Nephron (organoid): ENCODE results near the gene ZNF341.

Experiments used
- H3K27ac Mint-ChIP-seq, 3 experiments: 2 replicates each; pipeline ENCODE4 v1.8.0; 2020; ENCODE audit warnings: mixed read lengths in 3 of 3, mild to moderate bottlenecking in 2 of 3, moderate library complexity in 1 of 3
- H3K27me3 Mint-ChIP-seq: 2 replicates; pipeline ENCODE4 v1.8.0; 2021; ENCODE audit warnings: low read depth, mild to moderate bottlenecking, moderate library complexity, mixed read lengths
- H3K36me3 Mint-ChIP-seq: 2 replicates; pipeline ENCODE4 v1.8.0; 2020; ENCODE audit warnings: low read depth, mixed read lengths
- H3K4me1 Mint-ChIP-seq: 2 replicates; pipeline ENCODE4 v1.8.0; 2020; ENCODE audit warnings: mixed read lengths
- H3K4me3 Mint-ChIP-seq, 3 experiments: 2 replicates each; pipeline ENCODE4 v1.8.0; 2020; ENCODE audit warnings: mild to moderate bottlenecking in 3 of 3, mixed read lengths in 3 of 3, moderate library complexity in 2 of 3
- H3K9me3 Mint-ChIP-seq: 2 replicates; pipeline ENCODE4 v1.8.0; 2020; ENCODE audit warnings: mixed read lengths
- TF ChIP-seq, protein P1 (sequence below), 3 experiments: fragments of 200-600 bp; sonication (generic); IDR thresholded peaks; one replicate each; pipeline ENCODE4 v1.5.0; 2021; ENCODE audit warnings: antibody characterized with exemption in 3 of 3; ENCODE audit not compliant: unreplicated experiment in 3 of 3

ZNF341 gene

DNA sequence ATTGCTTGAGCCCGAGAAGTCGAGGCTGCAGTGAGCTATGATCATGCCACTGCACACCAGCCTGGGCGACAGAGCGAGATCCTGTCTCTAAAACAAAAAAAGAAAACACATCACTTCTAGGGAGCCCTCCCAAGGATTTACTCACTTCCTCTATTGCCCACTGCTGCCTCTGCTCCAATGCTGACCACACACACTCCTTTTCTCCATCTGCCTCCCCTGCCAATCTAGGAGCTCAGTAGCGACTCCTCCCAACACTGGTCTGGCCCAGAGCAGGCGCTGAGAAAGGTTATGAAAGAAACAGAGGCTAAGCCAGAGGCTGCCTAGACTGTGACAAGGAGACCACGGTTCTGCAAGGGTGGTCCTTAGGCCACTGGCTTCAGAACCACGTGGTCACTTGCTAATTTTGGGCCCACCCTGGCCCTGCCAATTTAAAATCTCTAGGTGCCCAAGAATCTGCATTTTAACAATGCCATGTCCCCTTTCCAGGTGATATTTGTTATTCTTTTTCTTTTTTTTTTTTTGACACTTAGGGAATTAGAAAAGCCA, 44.4 kb upstream of the ZNF341 start:
- no peaks in the 10 kb centered on the region for H3K27me3 Mint-ChIP-seq
- no peaks in the 10 kb centered on the region for H3K36me3 Mint-ChIP-seq
- H3K27ac Mint-ChIP-seq: no peak overlapping the region
- TF ChIP-seq, protein P1, sequence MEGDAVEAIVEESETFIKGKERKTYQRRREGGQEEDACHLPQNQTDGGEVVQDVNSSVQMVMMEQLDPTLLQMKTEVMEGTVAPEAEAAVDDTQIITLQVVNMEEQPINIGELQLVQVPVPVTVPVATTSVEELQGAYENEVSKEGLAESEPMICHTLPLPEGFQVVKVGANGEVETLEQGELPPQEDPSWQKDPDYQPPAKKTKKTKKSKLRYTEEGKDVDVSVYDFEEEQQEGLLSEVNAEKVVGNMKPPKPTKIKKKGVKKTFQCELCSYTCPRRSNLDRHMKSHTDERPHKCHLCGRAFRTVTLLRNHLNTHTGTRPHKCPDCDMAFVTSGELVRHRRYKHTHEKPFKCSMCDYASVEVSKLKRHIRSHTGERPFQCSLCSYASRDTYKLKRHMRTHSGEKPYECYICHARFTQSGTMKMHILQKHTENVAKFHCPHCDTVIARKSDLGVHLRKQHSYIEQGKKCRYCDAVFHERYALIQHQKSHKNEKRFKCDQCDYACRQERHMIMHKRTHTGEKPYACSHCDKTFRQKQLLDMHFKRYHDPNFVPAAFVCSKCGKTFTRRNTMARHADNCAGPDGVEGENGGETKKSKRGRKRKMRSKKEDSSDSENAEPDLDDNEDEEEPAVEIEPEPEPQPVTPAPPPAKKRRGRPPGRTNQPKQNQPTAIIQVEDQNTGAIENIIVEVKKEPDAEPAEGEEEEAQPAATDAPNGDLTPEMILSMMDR (IDR thresholded peaks at IDR 0.05; ENCODE audit: unreplicated experiment in 3 of 3): no peak
- no peaks in the 10 kb centered on the region for H3K9me3 Mint-ChIP-seq
- peak overlapping the region in 2 of 3 experiments; percentile 82 to 90 for H3K4me3 Mint-ChIP-seq
- peaks cover 15% of the 10 kb centered on the region for H3K4me1 Mint-ChIP-seq

DNA sequence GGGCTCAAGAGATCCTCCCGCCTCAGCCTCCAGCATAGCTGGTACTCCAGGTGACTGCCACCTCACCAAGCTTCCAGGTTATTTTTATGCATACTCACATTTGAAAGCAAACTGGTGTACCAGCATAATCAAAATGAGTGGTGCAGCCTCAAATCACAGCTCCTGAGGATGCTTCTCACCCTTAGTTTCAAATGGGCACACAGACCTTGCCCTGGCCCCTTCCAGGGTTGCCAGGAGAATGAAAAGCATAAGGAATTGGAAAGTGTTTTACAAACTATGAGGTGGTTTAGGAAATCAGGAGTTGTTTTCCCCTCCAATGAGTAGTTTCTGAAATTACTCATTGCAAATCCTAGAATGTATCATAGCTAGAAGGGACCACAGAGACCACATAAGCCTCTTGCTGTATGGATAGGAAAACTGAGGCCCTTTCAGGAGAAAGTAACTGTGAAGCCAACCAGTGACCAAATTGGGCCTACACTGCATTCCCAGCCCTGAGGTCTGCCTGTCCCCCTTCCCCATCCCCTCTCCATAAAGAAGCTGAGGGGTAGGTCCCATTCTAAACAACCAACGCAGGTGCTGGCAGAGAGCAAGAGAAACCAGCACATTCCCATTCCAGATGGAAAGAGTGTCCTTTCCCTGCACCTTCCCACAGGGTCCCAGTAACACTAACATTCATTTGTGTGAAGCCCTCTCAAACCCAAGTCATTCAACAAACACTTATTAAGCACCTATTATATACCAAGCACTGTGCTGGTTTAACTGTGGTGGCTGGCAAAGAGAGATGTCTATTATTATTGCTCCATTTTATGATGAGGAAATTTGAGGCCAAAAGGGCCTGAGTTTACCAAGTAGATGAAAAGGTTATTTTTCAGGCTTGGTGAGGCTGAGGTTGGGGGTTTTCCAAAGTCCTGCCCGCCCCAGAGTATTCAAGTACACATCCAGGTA, 43.5 kb upstream of the ZNF341 start:
- Mint-ChIP-seq H3K27ac (no peak overlapping the region), H3K9me3 (no peaks in the 10 kb centered on the region), H3K4me1 (peaks cover 11% of the 10 kb centered on the region), H3K36me3 (no peaks in the 10 kb centered on the region), H3K27me3 (no peaks in the 10 kb centered on the region), H3K4me3 (peak overlapping the region in 2 of 3 experiments; percentile 41 to 48)
- TF ChIP-seq, protein P1 (IDR thresholded peaks at IDR 0.05; ENCODE audit: unreplicated experiment in 3 of 3): no peak

DNA sequence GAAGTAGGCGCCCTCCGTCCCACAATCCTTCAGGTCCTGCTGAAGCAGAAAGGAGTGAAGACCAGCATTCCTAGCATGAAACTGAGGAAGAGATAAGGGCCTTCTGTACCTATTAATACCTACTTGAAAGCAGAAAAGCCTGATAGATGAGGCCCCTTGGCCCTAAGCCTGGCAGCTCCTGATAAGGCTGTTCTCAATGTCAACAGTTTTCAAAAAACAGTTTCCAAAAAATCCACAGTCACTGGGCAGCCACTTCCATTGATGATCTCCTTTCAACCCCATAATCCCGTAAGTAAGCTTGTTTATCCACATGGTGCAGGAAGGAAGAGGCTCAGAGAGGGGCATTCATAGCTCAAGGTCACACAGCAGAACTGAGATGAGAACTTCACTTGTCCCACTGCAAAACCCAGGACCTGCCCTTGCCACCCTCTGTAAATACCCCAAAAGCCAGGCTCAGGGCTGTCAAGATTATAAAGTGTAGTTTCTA, 42.8 kb upstream of the ZNF341 start:
- Mint-ChIP-seq H3K4me1 (peaks cover 12% of the 10 kb centered on the region), H3K27ac (no peak overlapping the region), H3K36me3 (no peaks in the 10 kb centered on the region), H3K9me3 (no peaks in the 10 kb centered on the region), H3K27me3 (no peaks in the 10 kb centered on the region), H3K4me3 (no peak overlapping the region)
- TF ChIP-seq, protein P1 (IDR thresholded peaks at IDR 0.05; ENCODE audit: unreplicated experiment in 3 of 3): no peak

DNA sequence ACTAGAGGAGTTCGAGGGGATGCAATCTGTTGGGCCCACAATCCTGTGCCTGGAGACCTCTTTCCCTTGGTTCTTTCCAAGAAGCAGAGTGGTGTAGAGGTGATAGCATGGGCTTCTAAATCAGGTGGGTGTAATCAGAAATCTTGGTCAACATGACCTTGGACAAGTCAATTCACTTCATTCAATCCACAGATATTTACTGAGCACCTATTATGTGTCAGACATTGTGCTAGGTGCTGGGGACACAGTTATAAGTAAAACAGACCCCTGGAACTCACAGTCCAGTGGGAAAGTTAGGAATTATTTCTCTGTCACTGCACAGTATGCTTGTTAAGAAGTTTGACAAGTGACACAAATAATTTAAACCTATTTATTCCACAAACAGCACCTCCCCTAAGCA, 42.3 kb upstream of the ZNF341 start:
- H3K27me3 Mint-ChIP-seq: no peaks in the 10 kb centered on the region
- no peak overlapping the region for H3K27ac Mint-ChIP-seq
- H3K9me3 Mint-ChIP-seq: no peaks in the 10 kb centered on the region
- TF ChIP-seq, protein P1 (IDR thresholded peaks at IDR 0.05; ENCODE audit: unreplicated experiment in 3 of 3): no peak
- no peak overlapping the region for H3K4me3 Mint-ChIP-seq
- peaks cover 17% of the 10 kb centered on the region for H3K4me1 Mint-ChIP-seq
- H3K36me3 Mint-ChIP-seq: no peaks in the 10 kb centered on the region

DNA sequence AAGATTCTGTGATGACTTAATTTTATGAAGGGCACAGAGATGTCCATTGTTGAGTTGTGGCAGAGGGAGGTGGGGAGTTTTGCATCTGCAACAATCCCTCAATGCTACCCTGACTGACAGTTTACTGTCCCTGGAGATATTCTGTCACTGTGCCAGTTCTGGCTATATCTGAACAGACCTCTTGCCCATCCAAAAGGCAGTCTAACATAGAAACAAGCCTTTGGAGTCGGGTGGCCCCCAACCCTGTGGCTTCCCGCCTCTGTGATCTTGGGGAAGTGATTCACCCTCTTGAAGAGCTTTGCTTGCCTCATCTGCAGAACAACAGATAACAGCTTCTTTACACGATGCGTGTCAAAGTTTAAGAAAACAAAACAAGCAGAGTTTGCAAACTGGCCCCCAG, 41.8 kb upstream of the ZNF341 start:
- TF ChIP-seq, protein P1 (IDR thresholded peaks at IDR 0.05; ENCODE audit: unreplicated experiment in 3 of 3): no peak
- H3K27me3 Mint-ChIP-seq: no peaks in the 10 kb centered on the region
- H3K9me3 Mint-ChIP-seq: no peaks in the 10 kb centered on the region
- no peak overlapping the region for H3K27ac Mint-ChIP-seq
- H3K4me3 Mint-ChIP-seq: no peak overlapping the region
- H3K4me1 Mint-ChIP-seq: peaks cover 15% of the 10 kb centered on the region
- no peaks in the 10 kb centered on the region for H3K36me3 Mint-ChIP-seq
